ENCODE measurements around the gene CFAP161. TPM values are rescaled to one million over a fixed set of nuclear protein-coding genes. Genes with fewer than 3 reads are reported as not detected.

Gene CFAP161
- total and polyA plus RNA-seq, 9 of the 15 experiments (the other 6 are each of a cell fraction or from before 2014, with no cell fraction given): 25.8 to 83.3 (median 75.6) TPM

DNA sequence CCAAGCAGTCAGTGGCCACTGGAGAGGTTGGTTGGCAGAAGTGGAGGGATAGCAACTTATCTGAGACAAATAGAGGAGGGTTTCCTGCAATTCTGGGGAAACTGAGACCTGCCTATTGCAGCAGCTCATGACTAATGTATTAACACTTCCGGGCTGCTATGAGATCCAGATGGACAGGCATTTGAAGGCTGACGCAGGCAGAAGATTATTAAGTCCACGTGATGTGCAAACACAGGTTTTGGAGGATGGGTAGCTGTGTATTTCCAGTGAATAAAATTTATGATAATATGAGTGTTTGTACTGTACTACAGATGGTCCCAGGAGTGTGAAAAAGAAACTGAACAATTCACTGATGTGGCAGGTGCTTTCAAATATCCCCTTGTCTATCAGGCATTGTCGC, 28.5 kb upstream of the CFAP161 start:
- Histone ChIP-seq H3K9ac (ENCODE audit: insufficient read depth in 1 of 2, low read depth in 2 of 2, low read length in 2 of 2) (no peak overlapping the region; a peak in 1 of 4 replicates), H4K20me1 (replicated peaks; ENCODE audit: control insufficient read depth, insufficient read depth, low read length) (no peaks in the 10 kb centered on the region), H2AFZ (ENCODE audit: low read depth, low read length) (no peak overlapping the region), H3K4me2 (ENCODE audit: insufficient read depth, low read length) (no peak overlapping the region), H3K36me3 (ENCODE audit: control insufficient read depth, insufficient read depth, low read length) (peaks cover 10% of the 10 kb centered on the region; the same call in 2 of the 3 replicates), H3K27me3 (ENCODE audit: control insufficient read depth in 2 of 2, insufficient read depth in 2 of 2, low read length in 2 of 2) (no peaks in the 10 kb centered on the region), H3K4me1 (replicated peaks in 1 of 2; ENCODE audit: control insufficient read depth in 2 of 2, insufficient read depth in 2 of 2, low read length in 2 of 2) (peaks cover 8 to 28% of the 10 kb centered on the region in 2 experiments), H3K27ac (ENCODE audit: extremely low read depth, low read depth, low read length) (peak overlapping the region; percentile 33; the same call in 2 of the 3 replicates), H3K9me1 (ENCODE audit: control insufficient read depth, insufficient read depth, low read length) (no peaks in the 10 kb centered on the region), H3K9me3 (replicated peaks; ENCODE audit: control insufficient read depth, insufficient read depth, low read depth, low read length) (no peaks in the 10 kb centered on the region), H3K79me2 (ENCODE audit: control insufficient read depth, insufficient read depth, low read length) (peaks cover 59% of the 10 kb centered on the region), H3K4me3 (no peak overlapping the region)
- ChIA-PET CTCF (ENCODE audit: low intra/inter-chr PET ratio) (interaction anchor here (0.8 to 6.8 kb wide), 2 partner anchors 50 to 161 kb away, joined by 3 to 53 read pairs; no protein-coding TSS in a partner anchor), POLR2A (no interaction called here)
- FAIRE-seq (no peak), ATAC-seq (no peak), DNase-seq (ENCODE audit: extremely low read depth in 1 of 4, low spot score in 3 of 4) (no peak)
- TF ChIP-seq, protein P1, sequence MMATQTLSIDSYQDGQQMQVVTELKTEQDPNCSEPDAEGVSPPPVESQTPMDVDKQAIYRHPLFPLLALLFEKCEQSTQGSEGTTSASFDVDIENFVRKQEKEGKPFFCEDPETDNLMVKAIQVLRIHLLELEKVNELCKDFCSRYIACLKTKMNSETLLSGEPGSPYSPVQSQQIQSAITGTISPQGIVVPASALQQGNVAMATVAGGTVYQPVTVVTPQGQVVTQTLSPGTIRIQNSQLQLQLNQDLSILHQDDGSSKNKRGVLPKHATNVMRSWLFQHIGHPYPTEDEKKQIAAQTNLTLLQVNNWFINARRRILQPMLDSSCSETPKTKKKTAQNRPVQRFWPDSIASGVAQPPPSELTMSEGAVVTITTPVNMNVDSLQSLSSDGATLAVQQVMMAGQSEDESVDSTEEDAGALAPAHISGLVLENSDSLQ (IDR thresholded peaks at IDR 0.05): 0 out of 2 replicates have a peak, but pooled peaks have one; percentile 28
- no peak for TF ChIP-seq ADNP (tag; IDR thresholded peaks at IDR 0.05)
- TF ChIP-seq, protein P2, sequence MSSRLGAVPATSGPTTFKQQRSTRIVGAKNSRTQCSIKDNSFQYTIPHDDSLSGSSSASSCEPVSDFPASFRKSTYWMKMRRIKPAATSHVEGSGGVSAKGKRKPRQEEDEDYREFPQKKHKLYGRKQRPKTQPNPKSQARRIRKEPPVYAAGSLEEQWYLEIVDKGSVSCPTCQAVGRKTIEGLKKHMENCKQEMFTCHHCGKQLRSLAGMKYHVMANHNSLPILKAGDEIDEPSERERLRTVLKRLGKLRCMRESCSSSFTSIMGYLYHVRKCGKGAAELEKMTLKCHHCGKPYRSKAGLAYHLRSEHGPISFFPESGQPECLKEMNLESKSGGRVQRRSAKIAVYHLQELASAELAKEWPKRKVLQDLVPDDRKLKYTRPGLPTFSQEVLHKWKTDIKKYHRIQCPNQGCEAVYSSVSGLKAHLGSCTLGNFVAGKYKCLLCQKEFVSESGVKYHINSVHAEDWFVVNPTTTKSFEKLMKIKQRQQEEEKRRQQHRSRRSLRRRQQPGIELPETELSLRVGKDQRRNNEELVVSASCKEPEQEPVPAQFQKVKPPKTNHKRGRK (tag; IDR thresholded peaks at IDR 0.05): 0 out of 2 replicates have a peak, but pooled peaks have one; percentile 49
- in situ Hi-C loops (cut with MboI): loop anchor here (5.0 to 25.0 kb wide), 2 partner anchors 162 to 643 kb away; no protein-coding TSS in a partner anchor
- intact Hi-C loops (cut with micrococcal nuclease): loop anchor here (5.0 kb wide), 2 partner anchors 222 to 648 kb away; no protein-coding TSS in a partner anchor
- WGBS (ENCODE audit: insufficient coverage, low coverage, missing lambda C conversion rate): 42% methylated on average over 4 of the region's 4 CpGs
- BruUV-seq (replicated peaks): no TSS peak
